GM18951 (cell line): ENCODE measurements around the gene AKAP7.
"Not testable (repeated sequence)": the region's sequence is repeated elsewhere in the genome, so short reads cannot be mapped to it uniquely, and the experiment has no call there.

Source experiments
- POLR2A ChIP-seq: IDR thresholded peaks from 4 replicates; pipeline ENCODE4 v1.6.1; 2011; ENCODE audit warnings: mild to moderate bottlenecking; ENCODE audit not compliant: insufficient read length, insufficient read depth; ENCODE audit errors: extremely low read depth
- in situ Hi-C: fragments of 300-500 bp; cut with MboI; formaldehyde crosslinking; loops from one replicate; pipeline ENCODE4 v1.12.0; 2022; ENCODE audit warnings: low sequenced_read_pairs, mixed read lengths, inconsistent platforms; ENCODE audit not compliant: unreplicated experiment

The AKAP7 gene

GRCh38 chr6:131257104-131257503, 121.8 kb downstream of the AKAP7 start:
- in situ Hi-C loops, result no loop called here

DNA sequence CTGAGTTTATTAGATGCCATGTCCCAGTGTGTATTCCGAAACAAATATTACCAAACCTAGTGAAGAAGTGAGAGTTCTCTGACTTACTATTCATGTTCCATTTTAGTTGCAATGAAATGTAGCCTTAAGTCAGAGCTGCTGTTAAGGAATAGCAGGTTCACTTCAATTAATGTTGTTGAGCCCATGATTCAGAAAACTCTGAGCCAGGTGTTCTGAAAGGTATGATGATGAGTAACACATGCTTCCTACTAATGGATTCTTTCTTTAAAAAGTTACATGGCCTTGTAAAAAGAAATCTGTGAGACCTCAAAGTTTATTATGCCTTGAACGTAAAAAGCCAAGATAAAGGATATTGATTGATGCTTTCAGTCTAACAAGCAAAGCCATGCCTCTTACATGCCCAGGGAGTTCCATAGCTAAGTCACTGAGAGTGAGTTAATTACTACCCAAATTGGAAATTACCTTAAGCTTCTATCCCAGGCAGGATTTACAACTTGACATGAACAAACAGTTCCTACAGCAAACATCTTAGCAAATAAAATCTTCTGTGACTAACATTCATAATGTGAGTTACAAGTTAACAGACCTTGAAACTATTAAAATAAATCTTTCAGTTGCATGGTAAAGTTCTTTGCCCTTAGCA, 122.9 kb downstream of the AKAP7 start:
- TF ChIP-seq POLR2A, result no peak

More at GRCh38 chr6:131257104-131257503, 121.8 kb downstream of the AKAP7 start:
- TF ChIP-seq POLR2A, result no peak

DNA sequence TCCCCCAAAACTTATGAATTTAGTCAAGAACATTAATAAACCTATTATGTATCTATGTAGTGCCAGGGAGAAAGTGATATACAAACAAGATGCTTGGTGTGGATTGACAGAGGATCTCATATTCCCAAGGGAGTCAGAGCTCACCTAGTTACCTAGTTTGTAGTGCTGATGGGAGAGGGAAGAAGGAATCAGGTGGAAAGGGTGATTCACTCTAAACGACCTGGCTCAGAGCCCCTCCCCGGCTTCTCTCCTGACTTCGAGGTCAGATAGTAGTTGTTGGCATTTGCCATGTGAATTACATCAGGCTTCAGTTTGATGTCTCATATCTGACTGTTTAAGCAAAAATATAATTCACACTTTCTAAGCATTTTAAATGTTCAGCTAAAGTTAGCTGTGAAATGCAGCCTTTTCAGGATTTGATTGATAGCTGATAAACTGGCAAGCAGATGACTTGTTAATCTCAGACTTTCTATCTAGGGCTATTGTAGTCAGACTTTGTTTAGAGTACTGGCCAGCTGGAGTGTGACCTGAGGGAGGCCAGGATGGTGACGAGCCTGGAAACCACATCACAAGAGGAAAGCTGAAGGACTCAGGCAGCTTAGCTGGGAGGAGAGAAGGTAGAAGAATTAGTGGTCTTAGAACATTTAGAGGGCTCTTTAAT, 123.7 kb downstream of the AKAP7 start:
- TF ChIP-seq POLR2A, result no peak
- in situ Hi-C loops, result no loop called here

More for the DNA sequence above, 122.9 kb downstream of the AKAP7 start:
- in situ Hi-C loops, result no loop called here

DNA sequence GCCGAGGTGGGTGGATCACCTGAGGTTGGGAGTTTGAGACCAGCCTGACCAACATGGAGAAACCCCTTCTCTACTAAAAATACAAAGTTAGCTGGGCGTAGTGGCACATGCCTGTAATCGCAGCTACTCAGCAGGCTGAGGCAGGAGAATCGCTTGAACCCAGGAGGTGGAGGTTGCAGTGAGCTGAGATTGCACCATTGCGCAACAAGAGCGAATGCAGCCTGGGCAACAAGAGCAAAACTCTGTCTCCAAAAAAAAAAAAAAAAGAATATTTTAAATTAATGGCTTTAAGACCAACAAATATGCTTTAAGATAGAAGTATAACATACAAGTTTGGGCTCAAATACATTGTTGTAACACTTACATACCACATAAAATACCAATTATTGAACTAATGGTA, 125.7 kb downstream of the AKAP7 start:
- in situ Hi-C loops, result not testable (repeated sequence)

DNA sequence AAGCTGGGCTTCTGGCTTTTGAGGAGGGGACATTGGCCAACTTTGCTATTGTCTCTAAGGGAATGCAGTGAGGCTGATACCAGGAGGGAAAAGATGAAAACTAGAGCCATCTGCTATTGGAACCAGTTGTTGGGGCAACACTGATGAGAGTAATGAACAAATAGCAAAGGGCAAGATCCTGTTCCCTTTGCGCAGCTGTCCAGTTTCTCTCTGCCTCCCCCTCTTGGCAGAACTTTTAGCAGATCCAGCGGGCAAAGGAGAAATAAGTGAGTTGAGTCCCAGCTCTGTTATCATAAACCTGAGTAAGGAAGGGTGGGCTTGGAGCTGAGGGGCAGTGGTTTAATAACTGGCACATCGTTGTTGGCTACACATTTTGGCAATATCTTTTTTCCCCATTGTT, 126.8 kb downstream of the AKAP7 start:
- in situ Hi-C loops, result no loop called here
- no peak for TF ChIP-seq POLR2A

DNA sequence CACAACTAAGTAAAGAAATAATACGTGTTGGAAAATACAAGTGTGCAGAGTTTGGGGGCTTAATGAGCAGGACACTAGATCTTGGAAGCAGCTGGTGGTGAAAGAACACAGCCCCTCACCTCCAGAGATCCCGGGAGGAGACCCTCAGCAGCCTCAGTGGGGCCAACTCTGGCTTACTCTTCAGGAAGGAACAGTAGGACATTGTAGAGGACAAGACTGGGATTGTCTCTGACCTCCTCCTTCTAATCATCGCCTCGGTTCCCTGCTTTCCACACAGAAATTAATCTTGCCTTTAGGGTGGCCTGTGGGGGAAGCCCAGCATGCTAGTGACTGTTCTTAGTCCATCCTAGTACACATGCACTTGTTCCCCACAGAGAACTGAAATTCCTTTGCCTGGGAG, 130.7 kb downstream of the AKAP7 start:
- TF ChIP-seq POLR2A, result no peak
- in situ Hi-C loops, result no loop called here

GRCh38 chr6:131268303-131268702, 133.0 kb downstream of the AKAP7 start:
- no peak for TF ChIP-seq POLR2A

GRCh38 chr6:131269565-131270391, 134.5 kb downstream of the AKAP7 start:
- in situ Hi-C loops, result no loop called here
- no peak for TF ChIP-seq POLR2A

More at GRCh38 chr6:131268303-131268702, 133.0 kb downstream of the AKAP7 start:
- in situ Hi-C loops, result no loop called here

DNA sequence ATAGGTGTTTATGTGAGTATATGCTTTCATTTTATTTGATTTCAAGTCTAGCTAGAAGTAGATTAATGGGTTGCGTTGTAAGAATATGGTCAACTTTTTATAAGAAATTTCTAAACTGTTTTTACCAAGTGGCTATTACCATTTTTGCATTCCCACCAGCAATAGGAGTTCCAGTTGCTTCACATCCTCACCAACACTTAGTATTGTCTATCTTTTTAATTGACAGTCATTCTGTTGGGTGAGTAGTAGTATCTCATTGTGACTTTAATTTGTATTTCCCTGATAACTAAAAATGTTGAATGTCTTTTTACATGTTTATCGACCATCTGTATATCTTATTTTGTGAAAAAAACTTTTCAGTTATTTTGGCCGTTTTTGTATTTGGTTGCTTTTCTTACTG, 135.3 kb downstream of the AKAP7 start:
- TF ChIP-seq POLR2A, result no peak
- in situ Hi-C loops, result no loop called here

DNA sequence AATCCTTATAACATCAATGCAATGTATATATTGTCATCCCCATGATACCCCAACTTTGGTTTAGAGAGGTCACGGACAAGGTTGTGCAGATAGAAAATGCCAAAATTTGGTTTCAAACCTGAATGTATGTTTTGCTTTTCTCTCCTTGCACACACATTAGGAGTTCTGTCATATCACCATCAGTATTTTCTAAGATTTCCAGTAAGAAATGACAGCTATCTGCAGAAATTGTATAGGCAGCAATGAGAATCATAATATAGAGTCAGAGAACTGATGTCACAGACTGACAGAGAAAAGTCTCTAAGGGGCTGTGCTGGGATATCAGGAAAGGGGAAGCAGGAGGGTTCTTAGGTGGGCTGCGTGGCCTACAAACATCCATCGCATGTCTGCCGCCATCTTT, 140.0 kb downstream of the AKAP7 start:
- no peak for TF ChIP-seq POLR2A
- in situ Hi-C loops, result no loop called here

DNA sequence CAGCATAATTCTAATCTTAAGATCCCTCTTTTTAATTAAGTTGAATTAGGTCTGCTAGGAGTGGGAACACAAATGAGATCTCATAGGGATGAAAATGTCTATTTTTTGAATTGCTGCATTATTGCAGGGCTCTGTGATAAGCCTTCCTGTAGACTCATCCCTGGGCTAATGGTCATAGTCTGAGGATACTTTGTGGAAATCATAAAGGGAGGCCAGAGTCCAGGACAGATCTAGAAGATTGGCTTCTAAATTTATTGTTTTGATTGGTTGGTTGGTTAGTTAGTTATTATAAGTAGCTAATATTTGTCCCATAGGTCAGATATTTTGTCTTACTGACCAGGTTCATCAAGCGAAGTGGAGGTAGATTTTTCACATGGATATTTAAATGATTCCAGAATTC, 142.3 kb downstream of the AKAP7 start:
- no peak for TF ChIP-seq POLR2A
- in situ Hi-C loops, result no loop called here

DNA sequence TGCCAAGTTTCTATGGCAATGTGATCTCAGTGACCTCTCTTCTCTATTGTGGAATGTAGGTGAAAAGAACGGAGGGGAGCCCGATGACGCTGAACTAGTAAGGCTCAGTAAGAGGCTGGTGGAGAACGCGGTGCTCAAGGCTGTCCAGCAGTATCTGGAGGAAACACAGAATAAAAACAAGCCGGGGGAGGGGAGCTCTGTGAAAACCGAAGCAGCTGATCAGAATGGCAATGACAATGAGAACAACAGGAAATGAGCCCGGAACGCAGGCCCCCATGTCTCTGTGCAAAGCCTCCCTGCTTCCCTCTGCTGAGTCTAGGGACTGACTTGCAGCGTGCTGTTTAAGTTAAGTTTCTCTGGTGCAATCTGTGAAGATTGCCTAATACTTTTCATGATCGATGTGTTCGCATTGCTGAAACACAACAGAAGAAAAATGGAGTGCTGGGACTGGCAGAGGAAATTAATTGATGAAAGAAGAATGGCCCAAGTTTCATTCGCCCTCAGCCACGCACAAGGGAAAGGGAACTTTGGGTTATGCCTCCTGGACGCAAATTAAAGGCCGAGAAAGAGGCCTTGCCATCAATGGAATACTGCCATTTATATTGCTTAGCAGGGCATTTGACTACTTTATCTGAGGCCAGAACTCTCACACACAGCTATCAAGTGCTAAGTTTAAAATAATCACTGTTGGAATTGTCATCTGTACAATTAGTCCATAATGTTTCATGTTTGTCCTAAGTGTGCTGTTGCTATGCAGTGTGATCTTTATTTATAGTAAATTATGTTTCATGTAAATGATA, 146.4 kb downstream of the AKAP7 start:
- no peak for TF ChIP-seq POLR2A
- in situ Hi-C loops, result no loop called here

DNA sequence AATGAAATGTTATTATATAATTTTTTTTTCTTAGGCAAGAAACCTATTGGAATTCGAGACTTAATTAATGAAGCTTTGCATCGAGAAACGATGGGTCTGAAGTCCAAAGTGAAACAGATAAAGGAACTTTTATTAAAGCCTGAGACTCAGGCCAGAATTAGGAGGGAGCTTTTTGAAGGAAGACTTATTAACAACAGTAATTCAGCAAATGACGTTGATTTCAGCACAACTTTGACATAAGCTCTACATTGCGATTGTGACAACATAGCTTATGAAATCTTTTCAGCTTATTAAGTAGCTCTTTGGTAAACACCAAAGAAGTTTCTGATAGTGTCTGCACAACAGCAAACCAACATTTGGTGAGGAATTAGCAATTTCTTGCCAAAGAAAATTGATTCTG, 147.1 kb downstream of the AKAP7 start:
- TF ChIP-seq POLR2A, result no peak
- in situ Hi-C loops, result no loop called here
